ENCODE data around the gene WSB1.

WSB1 gene

DNA sequence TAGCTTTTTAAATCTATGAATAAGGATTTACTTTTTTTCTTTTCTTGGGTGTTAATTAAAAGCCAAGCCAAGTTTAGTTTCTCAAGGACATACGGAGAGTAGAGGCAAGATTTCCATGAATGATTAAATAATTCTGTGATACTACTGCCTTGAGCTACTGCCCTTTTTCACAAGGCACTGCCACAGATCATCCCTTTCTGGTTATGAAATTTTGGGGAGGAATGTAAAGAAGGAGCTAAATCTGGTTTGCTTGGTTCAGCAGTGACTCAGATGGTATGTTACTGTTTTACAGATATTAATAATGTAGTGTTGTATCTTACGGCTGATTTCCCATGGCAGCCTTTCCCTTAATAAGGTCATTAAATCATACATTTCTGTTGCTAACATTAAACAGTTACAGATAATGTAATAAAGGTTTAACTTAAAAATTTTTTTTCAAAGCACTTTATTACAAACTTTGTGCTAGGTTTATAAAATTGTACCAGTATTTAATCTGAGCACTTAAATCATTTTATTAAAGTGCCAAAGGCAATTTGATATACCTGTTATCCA, 2.6 kb downstream of the WSB1 start:
- no peaks in the 10 kb centered on the region for H3K9me3 ChIP-seq (ENCODE audit: control insufficient read depth, insufficient read depth, low read length)
- H3K36me3 ChIP-seq (ENCODE audit: control insufficient read depth, low read length): peaks cover 29% of the 10 kb centered on the region
- TF ChIP-seq CTCF (IDR thresholded peaks at IDR 0.05; ENCODE audit: low read depth, low read length, poor library complexity, severe bottlenecking): no peak
- TF ChIP-seq EZH2phosphoT487 (IDR thresholded peaks at IDR 0.05; ENCODE audit: borderline replicate concordance, low read length): no peak
- no peaks in the 10 kb centered on the region for H3F3A ChIP-seq (ENCODE audit: control insufficient read depth, insufficient read depth)
- no peaks in the 10 kb centered on the region for H3K9me2 ChIP-seq (replicated peaks; ENCODE audit: control insufficient read depth, low read length)
- H3K4me1 ChIP-seq (ENCODE audit: control insufficient read depth, low read length): peaks cover 31% of the 10 kb centered on the region
- H3K79me2 ChIP-seq (ENCODE audit: control insufficient read depth, low read length): peaks cover 75% of the 10 kb centered on the region
- peaks cover 29% of the 10 kb centered on the region for H4K20me1 ChIP-seq (ENCODE audit: control insufficient read depth, insufficient read depth, low read depth, low read length)
- H3K27ac ChIP-seq (ENCODE audit: low read depth, low read length): no peak overlapping the region
- H3K27me3 ChIP-seq (ENCODE audit: control insufficient read depth, low read length): no peaks in the 10 kb centered on the region
- H3K4me3 ChIP-seq (ENCODE audit: low read length): peak overlapping the region; percentile 79
- H3K4me2 ChIP-seq (ENCODE audit: low read length): peak overlapping the region; percentile 73

DNA sequence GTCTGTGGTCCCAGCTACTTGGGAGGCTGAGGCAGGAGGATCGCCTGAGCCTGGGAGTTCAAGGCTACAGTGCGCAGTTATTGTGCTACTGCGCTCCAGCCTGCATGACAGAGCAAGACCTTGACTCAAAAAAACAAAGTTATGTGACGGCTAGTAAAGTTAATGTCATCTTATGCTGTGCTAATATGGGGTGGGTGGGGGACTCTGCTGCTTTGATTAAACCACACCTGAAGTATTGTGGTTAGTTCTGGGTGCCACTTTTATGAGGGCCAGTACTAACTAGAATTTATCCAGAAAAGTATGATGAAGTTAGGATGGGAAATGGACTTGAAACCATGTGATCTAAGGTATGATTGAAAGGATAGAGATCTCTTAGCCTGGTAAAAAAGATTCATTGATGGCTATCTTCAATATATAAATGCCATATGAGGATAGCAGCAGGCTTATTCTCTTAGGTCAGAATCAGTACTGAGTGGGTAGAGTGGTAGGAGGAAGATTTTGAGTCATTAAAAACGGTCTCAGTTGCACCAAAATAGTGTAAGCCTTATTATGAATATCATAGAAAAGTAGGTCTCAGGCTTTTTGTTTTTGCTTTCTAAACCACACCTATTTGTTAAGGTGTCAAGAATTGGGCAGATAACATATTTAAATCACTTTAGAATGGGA, 5.6 kb downstream of the WSB1 start:
- H3K79me2 ChIP-seq (ENCODE audit: control insufficient read depth, low read length): peaks cover 96% of the 10 kb centered on the region
- TF ChIP-seq CTCF (IDR thresholded peaks at IDR 0.05; ENCODE audit: low read depth, low read length, poor library complexity, severe bottlenecking) (no peak), EZH2phosphoT487 (IDR thresholded peaks at IDR 0.05; ENCODE audit: borderline replicate concordance, low read length) (no peak)
- H4K20me1 ChIP-seq (ENCODE audit: control insufficient read depth, insufficient read depth, low read depth, low read length): peaks cover 32% of the 10 kb centered on the region
- no peak overlapping the region for H3K4me2 ChIP-seq (ENCODE audit: low read length)
- H3K4me1 ChIP-seq (ENCODE audit: control insufficient read depth, low read length): peaks cover 23% of the 10 kb centered on the region
- H3F3A ChIP-seq (ENCODE audit: control insufficient read depth, insufficient read depth): no peaks in the 10 kb centered on the region
- H3K9me2 ChIP-seq (replicated peaks; ENCODE audit: control insufficient read depth, low read length): no peaks in the 10 kb centered on the region
- peaks cover 48% of the 10 kb centered on the region for H3K36me3 ChIP-seq (ENCODE audit: control insufficient read depth, low read length)
- no peaks in the 10 kb centered on the region for H3K27me3 ChIP-seq (ENCODE audit: control insufficient read depth, low read length)
- no peak overlapping the region for H3K27ac ChIP-seq (ENCODE audit: low read depth, low read length)
- H3K9me3 ChIP-seq (ENCODE audit: control insufficient read depth, insufficient read depth, low read length): no peaks in the 10 kb centered on the region
- H3K4me3 ChIP-seq (ENCODE audit: low read length): no peak overlapping the region

DNA sequence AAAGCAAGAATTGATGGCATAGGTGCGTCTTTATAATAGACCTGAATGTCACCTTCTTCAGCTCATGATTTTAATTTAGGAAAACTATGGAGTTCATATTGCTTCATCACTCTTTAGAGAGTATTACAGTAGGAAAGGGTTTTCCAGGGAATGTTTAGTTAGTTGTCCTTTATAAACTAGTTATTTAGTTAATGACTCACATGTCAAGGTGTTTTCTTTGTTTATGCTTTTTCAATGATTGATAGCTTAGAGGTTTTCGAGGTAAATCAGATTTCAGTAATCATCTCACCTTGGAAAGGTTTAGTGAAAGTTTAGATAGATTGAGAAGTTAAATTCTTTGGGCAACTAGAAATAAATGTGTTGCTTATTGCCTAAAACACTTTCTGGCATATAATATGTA, 9.8 kb downstream of the WSB1 start:
- no peaks in the 10 kb centered on the region for H3K9me2 ChIP-seq (replicated peaks; ENCODE audit: control insufficient read depth, low read length)
- no peak overlapping the region for H3K4me3 ChIP-seq (ENCODE audit: low read length)
- no peak overlapping the region for H3K27ac ChIP-seq (ENCODE audit: low read depth, low read length)
- TF ChIP-seq EZH2phosphoT487 (IDR thresholded peaks at IDR 0.05; ENCODE audit: borderline replicate concordance, low read length) (no peak), CTCF (IDR thresholded peaks at IDR 0.05; ENCODE audit: low read depth, low read length, poor library complexity, severe bottlenecking) (no peak)
- no peaks in the 10 kb centered on the region for H3K27me3 ChIP-seq (ENCODE audit: control insufficient read depth, low read length)
- peaks cover 71% of the 10 kb centered on the region for H3K79me2 ChIP-seq (ENCODE audit: control insufficient read depth, low read length)
- peaks cover 11% of the 10 kb centered on the region for H3K4me1 ChIP-seq (ENCODE audit: control insufficient read depth, low read length)
- H3K36me3 ChIP-seq (ENCODE audit: control insufficient read depth, low read length): peaks cover 69% of the 10 kb centered on the region
- H3K9me3 ChIP-seq (ENCODE audit: control insufficient read depth, insufficient read depth, low read length): no peaks in the 10 kb centered on the region
- H3K4me2 ChIP-seq (ENCODE audit: low read length): no peak overlapping the region
- H4K20me1 ChIP-seq (ENCODE audit: control insufficient read depth, insufficient read depth, low read depth, low read length): peaks cover 19% of the 10 kb centered on the region
- H3F3A ChIP-seq (ENCODE audit: control insufficient read depth, insufficient read depth): peaks cover 5% of the 10 kb centered on the region; the same call in 1 of the 2 replicates

Data from DOHH2 (cell line).